ENCODE results near the gene C17orf75. TPM values are rescaled to one million over a fixed set of nuclear protein-coding genes. Genes with fewer than 3 reads are reported as not detected.
A peak's percentile ranks its signal among the peaks of the same experiment; 100 is the strongest.

C17orf75 gene
- total RNA-seq, 4 donors from 2014 or later: 5.3 to 11.0 (median 7.7) TPM

GRCh38 chr17:32350666-32351418, 8.9 kb upstream of the C17orf75 start:
- no peak for TF ChIP-seq CTCF (IDR thresholded peaks at IDR 0.05)
- no peak for DNase-seq (ENCODE audit: low spot score)
- no peak for ATAC-seq (ENCODE audit: low FRiP score)

DNA sequence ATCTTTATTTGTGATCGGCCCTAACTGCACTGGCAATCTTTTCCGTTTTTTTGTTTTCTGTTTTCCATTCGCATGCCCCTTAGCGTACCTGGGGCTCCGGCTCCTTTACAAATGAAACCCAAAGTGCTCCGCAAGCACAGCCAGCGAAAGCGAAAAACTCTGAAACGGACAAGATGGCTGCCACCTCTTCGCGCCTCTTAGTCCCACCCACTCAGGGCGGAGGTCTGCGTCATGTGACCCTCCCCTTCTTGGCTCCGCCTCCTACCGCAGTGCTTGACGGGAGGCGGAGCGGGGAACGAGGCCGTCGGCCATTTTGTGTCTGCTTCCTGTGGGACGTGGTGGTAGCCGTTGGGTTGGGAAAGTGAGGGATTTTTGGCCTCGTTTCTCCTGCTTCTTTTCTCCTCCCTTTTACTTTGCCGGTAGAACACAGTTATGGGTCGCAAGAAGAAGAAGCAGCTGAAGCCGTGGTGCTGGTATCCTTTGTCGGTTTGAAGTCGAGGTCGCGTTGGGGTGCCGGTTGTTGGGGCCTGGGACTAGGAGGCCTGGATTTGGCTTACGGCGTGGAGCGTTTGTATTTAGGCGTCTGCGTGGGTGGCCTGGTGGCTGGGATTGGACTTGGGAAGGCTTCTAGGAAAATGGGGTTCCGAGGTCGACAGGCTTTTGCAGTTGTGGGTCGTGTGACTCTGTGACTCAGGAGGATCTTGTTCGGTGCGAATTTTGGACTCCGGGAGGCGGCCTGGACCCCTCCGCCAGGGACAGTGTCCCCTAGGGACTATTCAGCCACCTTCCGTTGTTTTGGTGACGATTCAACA, 8.1 kb upstream of the C17orf75 start, which contains the start of gene ZNF207:
ZNF207 (plus strand) TSS at position 304 of the 812 bp plus-strand sequence; CDS start at position 433, 129 bp downstream.
- peak; percentile 98 for ATAC-seq (ENCODE audit: low FRiP score)
- DNase-seq (ENCODE audit: low spot score): peak; percentile 68
- TF ChIP-seq CTCF (IDR thresholded peaks at IDR 0.05): no peak

DNA sequence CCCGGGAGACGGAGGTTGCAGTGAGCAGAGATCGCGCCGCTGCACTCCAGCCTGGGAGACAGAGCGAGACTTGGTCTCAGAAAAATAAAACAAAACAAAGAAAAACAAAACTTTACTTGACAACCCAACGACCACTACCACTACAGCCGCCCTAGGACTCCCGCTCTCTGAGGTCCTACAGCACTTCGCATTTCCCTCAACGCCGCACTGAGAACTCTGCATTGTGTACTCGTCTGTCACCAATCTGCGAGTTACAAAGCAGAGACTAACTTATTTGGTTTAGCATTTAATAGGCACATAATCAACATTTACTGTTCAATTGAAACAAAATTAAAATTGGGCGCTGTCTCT, 7.5 kb upstream of the C17orf75 start:
- TF ChIP-seq CTCF (IDR thresholded peaks at IDR 0.05): no peak
- ATAC-seq (ENCODE audit: low FRiP score) (peak; percentile 41), DNase-seq (ENCODE audit: low spot score) (no peak)

DNA sequence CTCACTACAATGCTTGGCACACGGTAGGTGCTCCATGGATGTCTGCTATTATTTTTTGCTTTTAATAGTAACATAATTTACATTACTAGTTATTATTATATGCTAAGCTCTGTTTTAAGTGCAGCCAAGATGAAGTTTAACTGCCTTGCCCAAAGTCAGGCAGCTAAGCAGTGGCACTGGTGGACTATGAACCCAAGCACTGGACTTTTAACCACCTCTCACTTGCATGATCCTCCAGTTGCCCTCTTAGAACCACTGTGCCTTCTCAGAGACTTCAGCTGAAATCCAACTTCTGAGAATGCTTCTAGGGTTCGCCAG, 6.5 kb upstream of the C17orf75 start:
- ATAC-seq (ENCODE audit: low FRiP score): no peak
- no peak for TF ChIP-seq CTCF (IDR thresholded peaks at IDR 0.05)
- DNase-seq (ENCODE audit: low spot score): no peak

GRCh38 chr17:32345951-32346600, 4.1 kb upstream of the C17orf75 start:
- TF ChIP-seq CTCF (IDR thresholded peaks at IDR 0.05): no peak
- no peak for ATAC-seq (ENCODE audit: low FRiP score)
- DNase-seq (ENCODE audit: low spot score): no peak

DNA sequence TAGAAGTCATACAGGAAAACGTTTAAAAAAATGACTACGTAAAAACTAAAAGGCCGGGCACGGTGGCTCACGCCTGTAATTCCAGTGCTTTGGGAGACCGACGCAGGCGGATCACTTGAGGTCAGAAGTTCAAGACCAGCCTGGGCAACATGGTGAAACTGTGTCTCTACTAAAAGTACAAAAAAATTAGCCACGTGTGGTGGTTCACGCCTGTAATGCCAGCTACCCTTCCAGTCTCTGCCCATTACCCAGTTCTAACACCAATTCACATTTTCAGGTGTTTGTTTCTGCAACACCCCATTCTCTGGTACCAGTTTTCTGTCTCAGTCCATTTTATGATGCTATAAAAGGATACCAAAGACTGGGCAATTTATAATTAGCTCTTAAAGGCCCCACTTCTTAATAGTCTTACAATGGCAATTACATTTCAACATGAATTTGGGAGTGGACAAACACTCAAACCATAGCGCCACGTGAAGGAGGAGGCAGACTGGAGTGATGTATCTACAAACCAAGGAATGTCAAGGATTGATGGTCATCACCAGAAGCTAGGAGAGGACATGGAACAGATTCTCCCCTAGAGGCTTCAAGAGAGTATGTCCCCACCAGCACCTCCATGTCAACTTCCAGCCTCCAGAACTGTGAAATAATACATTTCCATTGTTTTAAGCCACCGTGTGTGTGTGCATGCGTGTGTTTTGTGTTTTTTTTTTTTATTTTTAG, 791 bp upstream of the C17orf75 start:
- ATAC-seq (ENCODE audit: low FRiP score) (no peak), DNase-seq (ENCODE audit: low spot score) (no peak)
- no peak for TF ChIP-seq CTCF (IDR thresholded peaks at IDR 0.05)
